ENCODE data around the gene ATXN2.

GRCh38 chr12:111417784-111418593 lies 181.1 kb downstream of the ATXN2 start:
- TF ChIP-seq CTCF (IDR thresholded peaks at IDR 0.05 in 4 of 5, conservative IDR thresholded peaks at IDR 0.05 in 1 of 5) (no peak), POLR2A (IDR thresholded peaks at IDR 0.05) (no peak)
